IPS-NIHi7 (cell line): ENCODE data around the gene SLC39A13.
A peak's percentile ranks its signal among the peaks of the same experiment; 100 is the strongest.

Experiments
- DNase-seq: peaks from one replicate; pipeline ENCODE4 v3.0.0; 2012; ENCODE audit warnings: mixed read lengths; ENCODE audit errors: extremely low spot score

Gene SLC39A13

DNA sequence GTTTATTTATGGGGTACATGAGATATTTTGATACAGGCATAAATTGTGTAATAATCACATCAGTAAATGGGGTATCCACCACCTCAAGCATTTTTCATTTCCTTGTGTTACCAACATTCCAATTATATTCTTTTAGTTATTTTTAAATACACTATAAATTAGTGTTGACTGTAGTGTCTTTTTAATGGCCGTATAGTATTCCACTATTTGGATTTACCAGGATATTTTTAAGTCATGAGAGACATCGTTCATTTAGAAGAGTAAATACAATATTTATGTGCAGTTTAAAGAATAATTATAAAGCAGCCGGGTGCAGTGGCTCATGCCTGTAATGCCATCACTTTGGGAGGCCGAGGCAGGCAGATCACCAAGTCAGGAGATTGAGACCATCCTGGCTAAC, 23.9 kb upstream of the SLC39A13 start:
- no peak for DNase-seq

DNA sequence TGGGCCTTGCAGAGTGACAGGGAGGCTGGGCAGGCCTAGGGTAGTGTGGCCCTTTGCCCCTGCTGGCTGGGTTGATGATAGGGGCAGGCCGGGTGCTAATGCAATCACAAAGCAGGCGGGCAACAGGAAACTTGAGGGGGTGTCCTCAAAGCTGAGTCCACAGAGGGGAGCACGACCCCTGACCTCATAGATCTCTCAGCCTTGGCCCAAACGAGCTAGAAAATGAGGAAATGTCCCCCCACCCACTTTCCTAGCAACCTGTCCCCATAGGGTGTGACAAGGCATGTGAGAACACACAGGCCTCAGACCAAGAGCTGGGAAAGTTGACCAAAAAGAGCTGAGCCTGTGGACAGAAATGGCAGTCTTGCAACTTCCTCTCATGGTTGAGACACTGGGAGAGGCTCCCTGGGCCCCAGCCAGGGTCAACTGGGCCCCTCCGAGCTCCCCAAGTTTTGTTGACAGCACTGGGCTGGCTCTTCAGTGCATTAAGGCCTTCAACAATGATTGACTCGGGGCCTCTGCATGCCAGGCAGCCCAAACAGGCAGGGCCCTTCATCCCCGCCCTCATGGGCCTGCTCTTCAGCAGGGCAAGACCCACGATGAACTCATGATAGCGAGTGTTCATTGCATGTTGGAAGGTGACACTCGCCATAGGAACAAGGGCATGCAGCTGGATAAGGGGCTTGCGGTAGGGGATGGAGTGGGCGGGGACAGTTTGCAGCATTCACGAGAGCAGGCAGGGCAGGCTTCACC, 20.3 kb upstream of the SLC39A13 start:
- no peak for DNase-seq

DNA sequence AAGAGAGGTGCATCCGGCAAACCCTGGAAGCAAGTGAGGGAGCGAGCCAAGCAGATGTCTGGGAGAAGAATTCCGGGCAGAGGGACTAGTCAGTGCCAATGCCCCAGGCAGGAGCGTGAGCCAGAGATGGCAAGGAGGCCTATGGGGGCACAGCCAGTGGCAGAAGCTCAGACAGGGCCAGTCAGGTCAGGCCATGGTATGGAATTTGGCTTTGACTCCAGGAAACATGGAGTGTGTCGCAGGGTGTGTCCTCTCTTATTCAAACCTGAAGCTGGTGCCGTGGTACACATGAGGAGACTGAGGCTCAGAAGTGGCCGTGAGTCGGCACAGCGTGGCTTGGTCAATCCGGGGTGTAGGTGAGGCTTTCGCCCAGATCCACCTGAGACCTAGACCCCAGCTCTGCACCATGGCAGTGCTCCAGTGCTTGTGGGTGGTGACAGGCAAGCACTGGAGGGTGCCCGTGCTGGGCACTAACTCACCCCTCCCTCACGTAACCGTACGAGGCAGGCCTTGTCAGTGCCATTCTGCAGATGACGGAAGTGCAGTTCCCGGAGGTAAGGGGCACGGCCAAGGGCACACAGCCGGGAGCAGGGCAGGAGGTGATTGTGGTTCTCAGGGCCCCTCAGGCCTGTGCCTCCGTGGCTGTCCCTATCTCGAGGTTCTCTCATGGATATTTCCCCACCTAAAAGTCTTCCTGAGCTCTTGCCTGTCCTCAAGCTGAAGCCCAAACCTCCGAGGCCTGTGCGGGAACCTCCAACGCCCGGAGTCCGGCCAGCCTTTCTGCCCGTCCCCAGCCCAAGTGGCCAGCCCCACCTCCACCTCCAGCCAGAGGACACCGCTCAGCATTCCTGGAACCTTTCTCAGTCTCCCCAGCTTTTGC, 19.5 kb upstream of the SLC39A13 start:
- no peak for DNase-seq

DNA sequence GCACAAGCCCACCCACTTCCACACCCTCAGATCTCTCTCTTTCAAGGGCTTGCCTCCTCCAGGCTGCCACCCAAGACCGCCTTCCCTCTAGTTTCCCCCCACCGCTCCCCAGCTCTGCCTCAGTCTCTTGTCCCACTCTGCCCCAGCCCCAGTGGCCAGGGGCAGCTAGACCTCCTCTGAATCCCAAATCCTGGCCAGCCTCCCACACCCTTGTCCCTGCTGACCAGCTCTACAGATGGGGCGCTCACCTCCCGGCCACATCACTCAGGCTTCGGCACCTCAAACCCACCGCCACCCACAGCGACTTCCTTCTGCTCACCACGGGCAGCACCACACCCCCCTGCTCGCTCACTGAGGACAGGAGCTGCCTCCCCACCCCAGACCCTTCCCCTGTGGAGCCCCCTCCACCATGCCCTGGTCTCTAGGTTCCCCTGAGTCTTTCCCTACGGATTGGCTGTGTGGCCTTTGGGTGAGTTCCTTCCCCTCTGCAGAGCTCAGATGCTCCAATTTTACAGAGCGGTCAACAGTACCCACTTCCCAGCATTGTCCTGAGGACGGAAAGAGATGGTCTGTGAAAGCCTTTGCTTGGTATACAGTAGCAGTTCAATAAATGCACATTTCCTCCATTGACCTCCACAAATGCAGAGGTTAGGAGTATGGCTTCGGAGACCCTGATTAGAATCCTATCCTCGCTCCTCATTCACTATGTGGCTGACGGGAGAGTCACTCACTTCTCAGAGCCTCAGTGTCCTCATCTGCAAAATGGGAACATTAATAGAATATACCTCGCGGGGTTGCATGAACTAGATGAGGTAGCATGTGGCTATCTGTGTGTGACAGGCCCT, 18.6 kb upstream of the SLC39A13 start:
- DNase-seq, result no peak

DNA sequence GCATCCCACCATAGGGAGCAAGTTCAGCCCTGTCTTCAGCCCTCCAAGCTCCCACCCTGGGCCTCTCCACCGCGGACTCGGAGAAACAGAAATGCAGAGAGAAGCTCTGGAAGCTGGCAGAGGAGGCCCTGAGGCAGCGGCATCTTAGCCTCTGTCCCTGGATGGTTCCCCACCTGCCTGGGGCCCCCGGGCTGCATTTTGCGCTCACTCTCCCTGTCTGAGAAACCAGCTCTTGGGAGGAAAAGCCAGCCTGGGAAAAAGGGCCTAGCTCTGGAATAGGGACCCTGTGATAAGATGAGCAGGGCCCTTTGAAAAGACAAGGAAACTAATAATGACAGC, 18.0 kb upstream of the SLC39A13 start:
- DNase-seq, result no peak

DNA sequence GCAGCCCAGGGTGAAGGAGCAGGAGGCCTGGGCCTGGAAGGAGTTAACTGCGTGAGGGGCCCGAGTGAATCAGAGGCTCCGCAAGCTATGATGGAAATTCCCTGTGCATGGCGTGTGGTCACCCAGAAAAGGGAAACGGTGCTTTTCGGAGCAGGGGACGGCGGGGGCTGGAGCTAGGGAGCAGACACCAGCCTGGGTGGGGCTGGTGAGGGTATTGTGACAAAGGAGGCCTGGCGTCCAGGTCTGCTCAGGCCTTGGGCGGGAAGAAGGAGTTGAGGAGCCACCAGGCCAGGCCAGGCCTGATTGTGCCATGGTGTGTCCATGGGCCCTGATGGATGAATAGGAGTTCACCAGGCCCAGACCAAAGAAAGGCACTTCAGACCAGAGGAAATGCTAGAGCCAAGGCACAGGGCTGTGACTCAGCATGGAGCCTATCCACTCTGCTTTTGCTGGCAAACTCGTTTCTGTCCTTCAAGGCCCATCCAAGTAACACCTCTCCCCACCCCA, 17.3 kb upstream of the SLC39A13 start:
- no peak for DNase-seq

DNA sequence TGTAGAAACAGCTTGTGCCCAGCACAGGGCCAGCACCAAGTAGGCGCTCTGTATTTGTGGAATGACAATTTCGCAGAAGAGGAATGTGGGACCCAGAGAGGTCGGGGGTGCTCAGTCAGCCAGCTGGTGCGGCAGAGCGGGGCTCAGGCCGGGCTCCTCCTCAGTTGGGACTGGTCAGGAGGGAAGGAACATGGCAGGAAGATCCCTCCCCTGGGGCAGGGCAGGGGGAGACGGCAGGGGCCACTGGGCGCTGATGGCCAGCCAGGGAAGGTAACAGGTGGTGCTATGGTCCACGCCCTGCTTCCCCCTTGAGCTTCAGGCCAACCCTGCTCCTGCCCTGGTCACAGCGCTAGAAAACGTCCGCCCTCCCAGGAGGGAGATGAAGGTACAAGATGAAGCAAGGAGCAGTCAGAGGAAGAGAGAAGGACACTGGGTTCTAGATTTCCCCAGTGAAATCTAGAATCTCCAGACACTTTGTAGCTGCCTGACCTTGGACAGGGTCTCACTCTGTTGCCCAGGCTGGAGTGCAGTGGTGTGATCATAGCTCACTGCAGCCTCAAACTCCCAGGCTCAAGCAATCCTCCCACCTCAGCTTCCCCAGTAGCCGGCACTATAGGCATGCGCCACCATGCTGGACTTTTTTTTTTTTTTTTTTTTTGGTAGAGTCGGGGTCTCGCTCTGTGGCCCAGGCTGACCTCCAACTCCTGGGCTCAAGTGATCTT, 16.5 kb upstream of the SLC39A13 start:
- DNase-seq, result no peak

DNA sequence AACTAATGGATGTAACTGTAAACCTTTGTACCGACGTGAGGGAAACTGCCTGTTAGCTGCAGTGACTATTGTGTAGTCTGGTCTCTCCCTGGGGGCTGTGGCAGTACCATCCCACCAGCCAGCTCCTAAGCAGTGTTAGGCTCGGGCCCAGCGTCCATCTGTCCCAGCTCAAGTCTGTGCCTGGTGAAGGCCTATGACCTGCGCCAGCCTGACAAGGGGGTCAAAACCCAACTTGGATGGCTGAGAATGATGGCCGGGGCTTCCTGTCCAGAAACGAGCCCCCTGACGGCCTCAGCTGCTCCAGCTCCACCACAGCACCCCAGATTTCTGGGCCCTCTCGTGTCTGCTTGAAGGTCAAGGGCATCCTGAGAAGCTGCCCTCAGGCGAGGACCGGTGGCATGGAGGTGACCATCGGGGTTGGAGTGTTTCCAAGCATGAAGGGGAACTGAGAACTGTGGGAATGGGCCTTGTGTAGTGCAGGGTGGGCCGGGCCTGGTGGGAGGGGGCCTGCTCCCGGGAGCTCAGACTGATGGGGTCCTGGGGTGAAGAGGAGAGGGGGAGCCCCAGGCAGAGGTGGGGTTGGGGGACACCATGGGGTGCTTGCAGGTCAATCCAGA, 15.7 kb upstream of the SLC39A13 start:
- no peak for DNase-seq

DNA sequence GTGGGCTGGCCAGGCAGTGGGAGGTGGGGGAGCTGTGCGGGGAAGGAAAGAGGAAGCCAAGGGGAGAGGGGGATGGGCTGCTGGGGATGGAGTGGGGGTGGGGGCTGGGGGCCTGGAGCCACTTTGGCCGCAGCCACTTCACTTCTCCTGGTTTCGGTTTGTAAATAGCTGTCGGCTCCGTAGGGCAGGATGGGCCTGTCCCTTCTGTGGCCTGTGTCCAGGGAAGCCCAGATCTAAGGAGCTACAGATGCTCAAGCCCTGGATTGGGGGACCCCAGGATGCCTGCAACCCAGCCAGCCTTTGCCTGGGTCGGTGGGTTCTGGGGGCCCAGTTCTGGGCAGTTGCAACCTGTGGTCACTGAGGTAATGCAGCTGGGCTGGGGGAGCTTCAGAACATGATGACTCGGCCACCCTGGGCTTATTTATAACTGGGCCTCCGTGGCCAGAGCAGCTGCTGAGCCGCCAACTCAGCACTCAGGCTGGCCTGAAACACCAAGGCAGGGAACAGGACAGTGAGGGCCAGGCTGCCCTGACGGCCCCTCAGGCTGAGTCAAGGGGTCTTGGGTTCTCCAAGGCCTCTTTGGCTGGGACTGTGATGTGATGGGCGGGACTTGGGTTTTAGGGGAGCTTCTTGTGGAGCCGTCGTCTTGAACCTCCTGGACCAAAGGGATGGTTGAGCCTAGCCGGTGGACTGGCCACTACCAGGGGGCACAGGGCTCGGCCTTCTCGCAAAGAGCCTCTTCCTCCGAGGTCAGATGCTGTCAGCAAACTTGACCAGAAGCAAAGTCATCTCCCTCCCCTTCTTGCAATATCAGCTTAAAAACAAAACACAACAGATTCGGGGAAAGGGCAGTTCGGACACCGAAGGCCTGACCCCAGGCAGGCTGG, 15.0 kb upstream of the SLC39A13 start:
- DNase-seq, result no peak

DNA sequence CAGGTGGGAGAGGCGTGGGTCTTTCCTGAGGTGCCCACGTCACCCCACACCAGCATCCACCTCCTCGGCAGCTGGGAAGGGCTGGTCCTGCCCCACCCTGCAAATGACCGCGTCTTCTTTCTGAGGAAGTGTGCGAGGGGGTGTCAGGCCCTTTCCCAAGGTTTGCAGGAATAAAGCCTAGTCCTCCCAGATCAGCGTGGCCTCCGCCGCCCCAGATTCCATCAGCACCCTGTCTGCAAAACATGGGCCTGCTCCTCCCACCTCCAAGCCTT, 14.4 kb upstream of the SLC39A13 start:
- DNase-seq, result no peak

DNA sequence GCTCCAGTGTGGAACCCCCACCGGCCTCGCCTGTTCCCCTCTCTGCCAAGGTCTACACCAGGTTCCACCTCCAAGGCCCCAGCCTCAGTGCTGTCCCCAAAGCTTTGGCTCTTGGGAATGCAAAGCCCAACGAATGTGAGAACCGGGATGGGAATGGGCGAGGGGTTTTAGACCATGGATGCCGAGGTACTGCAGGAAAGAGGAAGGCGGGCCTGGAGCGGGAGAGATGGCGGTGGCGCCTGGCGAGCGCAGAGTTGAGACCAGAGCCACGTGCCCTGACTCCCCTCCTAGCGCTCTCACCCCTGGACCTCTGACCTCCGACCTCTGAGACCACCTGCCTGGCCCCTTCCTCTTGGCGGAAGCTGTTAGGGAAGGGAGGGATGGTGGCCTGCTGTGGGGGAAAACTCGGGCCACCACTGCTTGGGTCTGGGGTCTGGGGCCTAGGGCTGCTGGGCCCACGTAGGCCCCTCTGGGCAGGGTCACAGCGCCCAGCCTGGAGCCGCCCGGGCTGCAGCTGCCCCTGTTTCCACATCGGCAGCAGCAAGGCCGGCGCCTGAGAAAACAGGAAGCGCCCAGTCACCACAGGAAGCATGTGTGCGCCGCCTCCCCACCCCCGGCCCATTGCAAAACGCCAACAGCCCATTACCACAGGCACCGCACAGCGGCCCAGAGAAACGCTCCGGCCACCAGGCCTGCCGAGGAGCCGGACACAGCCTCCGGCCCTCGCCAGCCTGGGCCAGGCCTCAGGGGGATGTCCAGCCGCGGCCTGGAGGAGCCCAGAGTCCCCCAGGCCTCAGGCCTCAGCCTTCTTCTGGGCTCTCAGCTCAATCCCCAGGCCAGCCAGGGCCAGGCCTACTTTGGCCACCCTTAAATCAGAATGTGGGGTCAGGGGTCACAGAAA, 13.8 kb upstream of the SLC39A13 start:
- no peak for DNase-seq

DNA sequence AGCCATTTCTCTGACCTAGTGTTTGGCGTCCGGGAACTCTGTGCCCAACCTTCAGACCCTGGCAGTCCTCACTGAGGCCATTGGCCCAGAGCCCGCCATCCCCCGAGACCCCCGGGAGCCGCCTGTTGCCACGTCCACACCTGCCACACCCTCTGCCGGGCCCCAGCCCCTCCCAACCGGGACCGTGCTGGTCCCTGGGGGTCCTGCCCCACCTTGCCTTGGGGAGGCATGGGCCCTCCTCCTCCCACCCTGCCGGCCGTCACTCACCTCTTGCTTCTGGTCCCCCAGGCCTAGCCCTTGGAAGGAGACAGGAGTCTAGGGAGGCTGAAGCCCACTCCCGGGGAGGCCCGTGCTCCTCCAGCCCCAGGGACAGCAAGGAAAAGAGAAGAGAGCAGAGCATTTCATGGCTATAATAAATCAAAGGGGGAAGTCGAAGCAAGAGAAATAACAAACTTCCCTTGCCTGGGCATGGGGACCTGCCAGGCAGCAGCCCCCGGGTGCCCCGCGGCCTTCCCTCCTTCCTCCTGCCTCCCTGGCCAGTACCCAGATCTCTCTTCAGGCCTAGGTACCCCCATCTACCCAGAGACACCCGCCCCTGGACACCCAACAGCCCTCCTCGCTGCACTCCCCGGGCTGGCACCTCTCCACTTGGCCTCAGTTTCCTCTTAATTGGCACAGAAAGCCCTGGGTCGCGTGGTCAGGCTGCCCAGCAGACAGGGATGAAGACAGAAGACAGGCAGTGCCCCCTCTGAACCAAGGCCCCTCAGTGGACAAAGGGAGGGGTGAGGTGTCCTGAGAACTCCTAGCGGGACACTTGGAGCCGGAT, 13.0 kb upstream of the SLC39A13 start:
- DNase-seq, result no peak

DNA sequence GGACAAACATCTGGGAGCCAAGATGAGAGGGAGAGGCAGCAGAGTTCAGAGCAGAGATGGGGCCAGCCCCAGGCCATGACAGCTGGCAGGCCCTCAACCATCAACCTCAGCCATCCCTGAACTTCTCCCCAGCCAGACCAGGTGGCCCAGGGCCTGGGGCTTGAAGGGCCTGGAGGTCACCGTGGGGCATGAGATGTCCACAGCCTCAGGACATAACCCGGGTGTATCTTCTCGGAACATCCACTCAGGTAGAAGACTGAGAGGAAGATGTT, 12.4 kb upstream of the SLC39A13 start:
- no peak for DNase-seq

DNA sequence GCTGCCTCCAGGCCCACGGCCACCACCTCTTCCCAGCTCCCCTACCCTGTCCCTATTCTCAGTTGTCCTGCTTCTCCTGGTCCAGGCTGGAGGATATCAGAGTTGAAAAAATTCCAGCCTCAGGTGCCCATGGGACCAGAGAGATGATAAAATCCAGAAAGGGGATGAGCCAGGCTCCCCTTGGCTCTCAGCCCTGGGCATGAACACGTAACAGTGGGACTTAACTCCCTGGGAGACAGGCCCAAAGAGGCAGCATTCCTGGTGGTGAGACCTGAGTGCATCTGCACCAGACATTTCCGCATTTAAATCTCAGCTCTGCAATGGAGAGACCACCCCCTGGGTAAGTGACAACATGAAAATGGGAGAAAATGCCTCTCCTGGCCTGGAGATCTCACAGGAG, 10.4 kb upstream of the SLC39A13 start:
- DNase-seq, result no peak

DNA sequence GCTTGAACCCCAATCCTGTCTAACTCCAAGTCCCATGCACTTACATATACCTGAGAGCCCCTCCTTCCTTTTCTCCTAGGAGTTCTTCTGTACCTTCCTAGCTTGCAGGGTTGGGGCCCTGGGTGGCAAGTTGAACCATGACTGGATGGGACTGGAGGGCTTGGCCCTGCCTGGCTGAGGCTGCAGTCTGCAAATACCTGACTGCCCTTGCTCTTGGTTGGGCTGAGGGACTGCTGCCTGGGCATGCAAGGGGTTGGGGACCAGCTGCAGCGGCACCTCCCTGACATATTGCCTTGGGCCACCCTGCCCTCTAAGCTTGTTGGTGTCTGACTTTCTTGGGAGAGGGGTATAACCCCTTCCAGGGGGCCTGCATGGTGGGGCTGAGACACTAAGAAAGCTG, 9.8 kb upstream of the SLC39A13 start:
- no peak for DNase-seq

DNA sequence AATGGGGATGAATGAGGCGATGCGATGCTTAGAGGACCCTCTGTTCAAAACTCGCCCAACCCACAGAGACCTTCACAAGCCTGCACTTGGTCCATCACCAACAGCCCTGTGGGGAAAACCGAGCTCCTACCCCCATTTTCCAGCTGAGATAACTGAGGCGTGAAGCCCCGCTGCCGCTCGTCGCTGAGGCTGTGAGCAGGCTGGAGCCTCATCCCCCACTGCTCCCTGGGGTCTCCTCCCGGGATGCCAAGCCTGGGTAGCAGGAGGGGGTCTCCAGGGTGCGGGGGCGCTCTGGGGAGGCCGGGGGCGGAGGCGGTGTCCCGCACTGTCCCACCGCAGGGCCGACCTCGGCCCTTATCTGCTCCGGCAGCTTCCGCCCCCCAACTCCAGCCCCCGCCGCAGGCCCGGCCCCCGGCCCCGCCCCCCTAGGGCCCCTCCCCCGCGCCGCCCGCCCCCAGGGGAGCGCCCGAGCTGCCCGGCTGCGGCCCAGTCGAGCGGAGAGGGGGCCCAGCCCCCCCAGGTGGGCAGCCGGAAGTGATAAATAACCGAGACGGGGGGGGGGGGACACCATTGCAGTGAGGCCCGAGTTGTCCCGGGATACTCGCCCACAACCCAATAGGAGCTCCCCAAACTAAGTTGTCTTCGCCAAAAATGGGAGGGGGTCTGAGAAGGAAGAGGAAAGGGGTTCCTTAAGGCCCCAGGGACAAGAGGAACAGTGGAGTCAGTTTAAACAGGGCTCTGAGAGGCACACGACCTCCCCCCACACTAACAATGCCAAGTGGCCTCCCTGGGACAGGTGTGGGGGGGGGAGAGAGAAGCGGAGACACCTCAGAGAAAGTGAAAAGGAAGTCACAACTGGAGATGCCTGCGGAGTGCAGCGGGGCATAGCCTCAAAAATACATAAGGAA, 8.3 kb upstream of the SLC39A13 start:
- DNase-seq, result peak; percentile 80

DNA sequence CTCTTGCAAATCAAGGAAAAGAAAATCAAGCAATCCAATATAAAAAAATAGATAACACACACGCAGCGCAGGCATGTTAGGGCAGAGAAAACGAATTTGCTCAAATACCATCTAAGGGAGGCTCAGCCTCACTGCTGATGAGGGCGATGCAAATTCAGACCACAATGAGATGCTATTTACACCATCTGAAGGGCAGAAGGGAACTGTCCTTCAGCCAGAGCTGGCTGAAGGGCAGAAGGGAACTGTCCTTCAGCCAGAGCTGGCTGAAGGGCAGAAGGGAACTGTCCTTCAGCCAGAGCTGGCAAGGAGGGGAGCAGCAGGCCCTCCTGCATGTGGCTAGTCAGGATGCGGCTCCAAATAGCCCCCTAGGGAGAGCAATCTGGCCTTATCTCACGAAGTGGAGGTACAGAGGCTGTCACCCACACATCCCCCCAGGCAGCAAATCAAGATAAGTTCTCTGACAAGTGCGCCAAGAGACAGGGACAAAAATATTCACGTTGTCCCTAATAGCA, 7.6 kb upstream of the SLC39A13 start:
- DNase-seq, result no peak
